ENCODE data around the gene SHD.
"Not testable (repeated sequence)": the region's sequence is repeated elsewhere in the genome, so short reads cannot be mapped to it uniquely, and the experiment has no call there.

SHD gene

GRCh38 chr19:4278419-4279266 lies at the start of gene SHD:
Gene SHD, plus strand, starts transcription at chr19:4279266. Its CDS starts 798 bp downstream, at chr19:4280064.
- DNase-seq (ENCODE audit: low spot score) (no peak), FAIRE-seq (no peak)

GRCh38 chr19:4230237-4230636 lies 48.8 kb upstream of the SHD start:
- FAIRE-seq; DNase-seq (ENCODE audit: low spot score): not testable (repeated sequence)

GRCh38 chr19:4231521-4231920 lies 47.5 kb upstream of the SHD start:
- not testable (repeated sequence) for DNase-seq (ENCODE audit: low spot score); FAIRE-seq

GRCh38 chr19:4232139-4232538 lies 46.9 kb upstream of the SHD start:
- not testable (repeated sequence) for DNase-seq (ENCODE audit: low spot score); FAIRE-seq

GRCh38 chr19:4232614-4233281 lies 46.3 kb upstream of the SHD start:
- DNase-seq (ENCODE audit: low spot score) (no peak), FAIRE-seq (no peak)

- no peak for FAIRE-seq
- peak; percentile 6 for DNase-seq (ENCODE audit: low spot score)
Observed at GRCh38 chr19:4233282-4233853, 45.7 kb upstream of the SHD start.

GRCh38 chr19:4234142-4234861 lies 44.8 kb upstream of the SHD start:
- DNase-seq (ENCODE audit: low spot score) (no peak), FAIRE-seq (no peak)

GRCh38 chr19:4234862-4235201 lies 44.2 kb upstream of the SHD start:
- FAIRE-seq (no peak), DNase-seq (ENCODE audit: low spot score) (no peak)

GRCh38 chr19:4237510-4237909 lies 41.6 kb upstream of the SHD start:
- not testable (repeated sequence) for FAIRE-seq; DNase-seq (ENCODE audit: low spot score)

- FAIRE-seq (no peak), DNase-seq (ENCODE audit: low spot score) (no peak)
Observed at GRCh38 chr19:4238831-4239230, 40.2 kb upstream of the SHD start.

- DNase-seq (ENCODE audit: low spot score) (no peak), FAIRE-seq (no peak)
Observed at GRCh38 chr19:4241824-4242430, 37.1 kb upstream of the SHD start.

GRCh38 chr19:4245938-4246337 lies 33.1 kb upstream of the SHD start:
- FAIRE-seq; DNase-seq (ENCODE audit: low spot score): not testable (repeated sequence)

GRCh38 chr19:4246767-4247593 lies 32.1 kb upstream of the SHD start, which contains the start of gene YJU2:
Gene YJU2, plus strand, starts transcription at chr19:4247080. Its CDS starts 67 bp downstream, at chr19:4247147.
- DNase-seq (ENCODE audit: low spot score): peak; percentile 98
- peak; percentile 85 for FAIRE-seq

GRCh38 chr19:4256563-4256962 lies 22.5 kb upstream of the SHD start:
- DNase-seq (ENCODE audit: low spot score) (no peak), FAIRE-seq (no peak)

- no peak for DNase-seq (ENCODE audit: low spot score)
- no peak for FAIRE-seq
Observed at GRCh38 chr19:4257025-4257424, 22.0 kb upstream of the SHD start.

- DNase-seq (ENCODE audit: low spot score): no peak
- no peak for FAIRE-seq
Observed at GRCh38 chr19:4258181-4258580, 20.9 kb upstream of the SHD start.

- no peak for FAIRE-seq
- DNase-seq (ENCODE audit: low spot score): no peak
Observed at GRCh38 chr19:4260613-4261191, 18.4 kb upstream of the SHD start.

GRCh38 chr19:4264812-4265211 lies 14.3 kb upstream of the SHD start:
- DNase-seq (ENCODE audit: low spot score): no peak
- FAIRE-seq: no peak

- DNase-seq (ENCODE audit: low spot score) (no peak), FAIRE-seq (no peak)
Observed at GRCh38 chr19:4266253-4267000, 12.6 kb upstream of the SHD start.

Data from RCC 7860 (cell line).